Measurements from ENCODE around the gene LSM12. TPM values are rescaled to one million over a fixed set of nuclear protein-coding genes. Genes with fewer than 3 reads are reported as not detected.

Gene LSM12
- 44.4 and 59.3 TPM in 2 replicates for total RNA-seq

GRCh38 chr17:44066204-44066930, at the start of gene LSM12:
Gene LSM12, minus strand, starts transcription at chr17:44066671. Its CDS starts 84 bp downstream, at chr17:44066587.

DNA sequence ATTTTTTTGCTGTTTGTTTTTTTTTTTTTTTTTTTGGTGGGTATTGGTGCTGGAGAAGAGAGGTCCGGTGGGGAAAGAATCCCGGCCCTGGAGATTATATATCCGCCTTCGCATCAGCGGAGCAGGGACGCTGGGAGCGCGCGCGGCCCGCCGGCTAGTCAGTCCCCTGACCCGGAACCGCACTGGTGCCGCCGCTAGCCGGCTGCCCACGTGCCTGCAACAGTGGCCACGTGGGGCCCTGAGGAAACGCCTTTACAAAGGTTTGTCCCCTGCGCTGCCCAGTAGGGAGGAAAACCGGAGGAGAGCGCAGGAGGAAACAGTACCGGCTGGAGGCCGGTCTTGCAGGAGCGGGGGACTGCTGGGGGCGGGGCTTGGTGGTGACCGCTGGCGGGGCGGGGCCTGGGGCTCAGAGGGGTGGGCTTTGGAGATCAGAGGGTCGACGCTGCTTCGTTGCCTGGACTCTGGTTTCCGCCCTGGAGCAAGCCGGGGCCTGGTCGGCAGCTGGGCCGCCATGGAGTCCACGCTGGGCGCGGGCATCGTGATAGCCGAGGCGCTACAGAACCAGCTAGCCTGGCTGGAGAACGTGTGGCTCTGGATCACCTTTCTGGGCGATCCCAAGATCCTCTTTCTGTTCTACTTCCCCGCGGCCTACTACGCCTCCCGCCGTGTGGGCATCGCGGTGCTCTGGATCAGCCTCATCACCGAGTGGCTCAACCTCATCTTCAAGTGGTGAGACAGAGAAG, 4.2 kb upstream of the LSM12 start, which contains the start of gene G6PC3:
Gene G6PC3 (plus strand): TSS at position 281 of the 743 bp plus-strand sequence. CDS start 231 bp downstream, at position 512.

GRCh38 chr17:44014437-44015172, 51.9 kb downstream of the LSM12 start, which contains the start of gene TMEM101:
Gene TMEM101, minus strand, starts transcription at chr17:44014963. Its CDS starts 11 bp downstream, at chr17:44014952.

DNA sequence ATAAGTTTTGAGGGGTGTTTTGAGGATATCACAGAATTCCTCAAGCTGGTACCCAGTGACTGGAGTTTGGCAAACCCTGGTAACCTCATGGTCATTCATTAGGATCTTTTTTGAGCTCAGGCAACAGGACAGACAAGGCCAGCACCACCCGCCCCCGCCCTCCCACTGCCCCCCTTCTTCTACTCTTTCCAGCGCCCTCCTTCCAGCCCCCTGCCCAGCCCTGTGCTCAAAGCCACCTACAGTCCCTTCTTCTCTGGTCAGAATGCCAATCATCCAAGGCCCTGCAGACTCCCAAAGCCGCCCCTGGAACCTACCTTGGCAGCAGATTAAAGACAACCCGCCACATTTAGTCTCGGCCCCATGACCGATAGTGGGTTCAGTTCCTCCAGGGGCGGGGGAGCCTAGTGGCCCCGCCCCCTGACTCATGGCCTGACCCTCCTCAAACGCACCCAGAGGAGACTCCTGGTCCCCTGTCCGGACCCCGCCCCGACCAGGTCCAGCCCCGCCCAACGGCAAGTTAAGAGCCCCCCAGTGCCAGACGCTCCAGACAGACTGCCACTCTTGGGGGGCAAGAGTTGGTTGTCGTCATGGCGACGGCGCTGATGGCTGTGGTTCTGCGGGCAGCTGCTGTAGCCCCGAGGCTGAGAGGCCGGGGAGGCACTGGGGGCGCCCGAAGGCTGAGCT, 62.3 kb downstream of the LSM12 start, which contains the start of gene NAGS:
Gene NAGS (plus strand): TSS at position 546 of the 684 bp plus-strand sequence. CDS start 42 bp downstream, at position 588.

Other genes with a start within 250 kb of the LSM12 start
- 6.0 and 7.6 TPM in 2 replicates for gene MPP3, start 233.5 kb downstream of the LSM12 start, total RNA-seq
- gene CD300LG, start 219.5 kb downstream of the LSM12 start, total RNA-seq: not detected in 2 replicates
- 2.8 and 4.4 TPM in 2 replicates for gene MPP2, start 159.1 kb downstream of the LSM12 start, total RNA-seq
- gene PPY, start 124.2 kb downstream of the LSM12 start, total RNA-seq: not detected in 2 replicates
- 0.38 TPM in 1 of 2 replicates, not detected in the other for gene PYY, start 112.7 kb downstream of the LSM12 start, total RNA-seq
- 6.2 and 9.0 TPM in 2 replicates for gene NAGS, start 62.0 kb downstream of the LSM12 start, total RNA-seq
- gene TMEM101, start 51.7 kb downstream of the LSM12 start, total RNA-seq: 39.3 and 54.3 TPM in 2 replicates
- gene G6PC3, start 4.1 kb upstream of the LSM12 start, total RNA-seq: 67.0 and 73.0 TPM in 2 replicates
- gene HDAC5, start 57.0 kb upstream of the LSM12 start, total RNA-seq: 21.3 and 61.7 TPM in 2 replicates
- gene HROB, start 75.3 kb upstream of the LSM12 start, total RNA-seq: 1.9 and 12.2 TPM in 2 replicates
- 0.51 TPM in 1 of 2 replicates, not detected in the other for gene ASB16, start 104.0 kb upstream of the LSM12 start, total RNA-seq
- gene TMUB2, start 120.3 kb upstream of the LSM12 start, total RNA-seq: 25.1 and 35.2 TPM in 2 replicates
- 41.6 and 49.2 TPM in 2 replicates for gene ATXN7L3, start 133.2 kb upstream of the LSM12 start, total RNA-seq
- gene UBTF, start 153.0 kb upstream of the LSM12 start, total RNA-seq: 38.6 and 45.1 TPM in 2 replicates
- gene SLC4A1, start 201.5 kb upstream of the LSM12 start, total RNA-seq: not detected in 2 replicates
- gene RUNDC3A, start 241.9 kb upstream of the LSM12 start, total RNA-seq: 2.3 TPM in 1 of 2 replicates, not detected in the other

Measured in mesangial cell (primary cell).